Fibroblast of peridontal ligament (primary cell): ENCODE results near the gene KIAA1217.
"Not testable (repeated sequence)": the region's sequence is repeated elsewhere in the genome, so short reads cannot be mapped to it uniquely, and the experiment has no call there.

Source experiments
- DNase-seq: peaks from one replicate; pipeline ENCODE4 v3.0.0-alpha.2; 2010; ENCODE audit errors: extremely low read depth

The KIAA1217 gene

DNA sequence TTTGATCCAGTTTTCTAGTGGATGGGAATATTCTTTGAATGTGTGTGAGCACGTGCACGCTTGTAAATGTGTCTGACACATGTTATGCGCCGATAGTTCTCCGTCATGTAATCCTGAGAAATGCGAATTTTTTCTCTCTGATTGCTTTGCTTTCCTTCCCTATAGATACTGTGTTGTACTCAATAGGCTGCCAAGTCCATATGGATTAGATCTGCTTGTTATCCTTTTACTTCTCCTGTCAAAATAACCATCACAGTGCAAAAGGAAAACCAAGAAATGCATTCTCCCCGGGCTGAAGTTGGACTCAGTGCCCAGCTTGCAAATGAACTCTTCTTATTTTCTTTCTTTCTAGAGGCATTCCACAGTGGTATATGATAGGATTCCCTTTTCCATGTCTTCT is 131.9 kb downstream of the KIAA1217 start:
- DNase-seq = no peak

DNA sequence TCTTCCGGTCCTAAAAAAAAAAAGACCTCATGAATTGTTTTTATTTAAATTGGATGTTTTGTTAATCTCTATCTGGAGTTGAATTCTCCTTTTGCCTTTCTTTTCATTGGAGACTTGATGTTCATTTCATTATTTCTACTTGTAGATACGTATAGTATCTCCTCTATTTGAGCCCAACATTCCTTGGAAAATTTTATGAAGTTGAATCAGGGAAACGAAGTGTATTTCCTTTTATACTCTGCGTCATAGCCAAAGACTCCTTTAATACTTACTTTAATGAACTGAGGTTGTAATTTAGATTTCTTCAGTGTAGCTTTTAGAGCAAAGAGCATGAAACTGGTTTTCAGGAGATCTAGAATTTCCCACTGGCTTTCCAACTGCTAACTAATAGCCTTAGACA is 132.4 kb downstream of the KIAA1217 start:
- DNase-seq = no peak

DNA sequence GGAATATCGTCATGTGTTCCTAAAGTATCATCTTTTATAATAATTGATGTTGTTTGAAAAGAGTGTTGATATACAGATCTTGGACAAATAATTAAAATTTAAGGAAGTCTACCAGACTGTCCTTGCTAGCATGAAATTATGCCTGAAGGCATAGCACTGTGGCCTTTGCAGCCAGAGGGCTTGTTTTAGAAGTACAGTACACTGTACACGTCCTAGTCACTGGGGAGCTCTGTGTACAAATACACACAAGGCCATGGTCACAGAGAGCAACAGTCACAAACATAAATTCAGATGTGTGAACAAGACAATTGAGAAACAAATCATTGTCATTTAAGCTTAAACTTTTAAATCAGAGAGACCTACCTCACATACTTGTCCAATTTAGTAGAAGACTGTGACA is 133.0 kb downstream of the KIAA1217 start:
- DNase-seq = no peak

DNA sequence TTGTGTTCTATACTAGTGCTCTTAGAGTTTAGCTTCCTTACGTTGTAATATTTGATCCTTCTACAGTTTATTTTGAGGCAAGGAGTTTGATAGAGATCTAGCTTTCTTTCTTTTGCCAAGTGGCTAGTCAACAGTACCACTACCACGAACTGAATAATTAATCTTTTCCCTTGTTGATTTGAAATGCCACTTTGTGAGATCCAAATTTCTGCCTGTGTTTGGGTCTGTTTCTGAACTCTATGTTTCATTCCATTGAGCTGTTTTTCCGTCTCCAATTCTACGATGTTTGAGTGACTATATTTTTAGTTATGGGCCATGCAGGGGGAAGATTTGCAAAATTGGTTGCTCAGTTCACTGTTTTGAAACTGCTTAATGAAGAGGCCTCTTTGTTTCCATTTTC is 134.7 kb downstream of the KIAA1217 start:
- peak; percentile 8 for DNase-seq

DNA sequence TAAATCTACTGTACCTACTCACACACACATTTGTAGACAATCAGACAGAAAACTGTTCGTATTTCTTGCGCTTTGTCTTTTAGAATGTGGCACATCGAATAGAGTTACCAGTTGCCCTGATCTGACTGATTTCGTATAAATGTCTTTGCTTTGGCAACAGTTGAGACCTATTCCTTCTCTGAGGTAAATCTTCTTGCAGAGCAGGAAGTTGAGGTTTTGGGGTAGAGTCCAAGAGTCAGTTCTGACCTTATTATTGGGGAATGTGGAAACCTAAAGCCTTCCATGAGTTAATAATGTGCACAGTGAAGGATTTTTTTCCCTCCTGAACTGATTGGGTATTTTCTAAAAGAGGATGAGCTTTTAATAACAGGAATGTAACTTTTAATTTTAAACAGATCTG is 135.3 kb downstream of the KIAA1217 start:
- peak; percentile 93 for DNase-seq

DNA sequence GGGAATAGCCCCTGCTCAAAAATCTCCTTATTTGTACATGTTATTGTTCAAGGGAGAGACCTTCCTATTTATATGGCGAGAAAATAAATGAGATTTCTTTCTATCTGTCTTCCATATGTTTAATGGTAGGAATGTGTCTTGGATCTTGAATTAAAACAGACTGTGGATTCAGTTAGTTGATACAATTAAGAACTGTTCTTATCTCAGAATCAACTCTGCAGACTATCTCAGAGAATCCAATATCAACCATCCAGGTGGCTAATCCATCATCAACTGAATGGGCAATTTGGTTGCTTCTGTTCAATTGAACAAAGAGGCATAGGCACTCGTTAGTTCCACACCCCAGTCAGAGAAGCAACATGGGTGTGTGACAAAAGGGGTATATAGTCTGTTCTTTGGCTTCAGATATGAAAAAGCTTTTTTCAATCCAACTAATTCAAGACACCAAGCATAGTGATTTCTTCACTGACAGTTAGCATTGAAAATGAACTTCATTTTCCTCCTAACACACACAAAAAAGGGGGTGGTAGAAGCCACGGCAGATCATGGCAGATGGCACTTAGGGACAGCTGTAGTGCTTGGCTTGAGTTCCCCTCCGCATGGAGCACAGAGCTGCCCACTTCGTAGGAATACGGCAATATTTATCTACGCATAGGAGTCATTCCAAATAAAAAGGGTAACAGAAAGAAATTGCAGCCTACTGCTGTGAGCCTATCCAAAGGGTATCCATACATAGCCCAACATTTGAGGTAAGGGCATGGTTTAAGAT is 135.9 kb downstream of the KIAA1217 start:
- DNase-seq = no peak

DNA sequence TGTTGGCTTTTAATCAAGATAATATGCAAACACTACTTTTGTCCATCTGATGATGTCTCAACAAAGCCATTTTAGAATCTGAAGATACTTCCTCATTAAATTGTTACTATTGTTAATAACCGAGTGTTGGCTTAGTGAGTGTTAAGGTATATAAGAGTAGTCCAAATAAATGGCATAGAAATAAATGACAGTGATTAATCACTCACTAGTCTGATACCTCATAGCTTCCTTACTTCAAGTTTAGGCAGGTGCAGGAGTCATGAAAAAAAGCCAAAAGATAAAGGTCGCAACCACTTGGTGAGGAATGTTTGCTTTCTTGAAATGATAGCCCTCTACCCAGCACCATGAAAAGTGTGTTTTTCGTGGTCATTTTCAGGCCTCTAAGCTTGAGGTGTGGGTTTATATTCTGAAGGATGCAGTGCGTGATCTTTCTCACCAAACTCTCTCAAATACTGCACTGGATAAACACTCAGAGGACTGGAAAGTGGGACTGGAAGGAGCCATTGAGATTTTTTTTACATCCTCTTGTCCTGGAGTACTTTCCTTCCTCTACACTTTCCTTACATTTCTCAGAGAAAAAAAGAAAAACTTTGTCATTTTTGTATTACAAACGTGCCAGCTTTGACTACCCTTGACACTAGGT is 138.1 kb downstream of the KIAA1217 start:
- DNase-seq = no peak

DNA sequence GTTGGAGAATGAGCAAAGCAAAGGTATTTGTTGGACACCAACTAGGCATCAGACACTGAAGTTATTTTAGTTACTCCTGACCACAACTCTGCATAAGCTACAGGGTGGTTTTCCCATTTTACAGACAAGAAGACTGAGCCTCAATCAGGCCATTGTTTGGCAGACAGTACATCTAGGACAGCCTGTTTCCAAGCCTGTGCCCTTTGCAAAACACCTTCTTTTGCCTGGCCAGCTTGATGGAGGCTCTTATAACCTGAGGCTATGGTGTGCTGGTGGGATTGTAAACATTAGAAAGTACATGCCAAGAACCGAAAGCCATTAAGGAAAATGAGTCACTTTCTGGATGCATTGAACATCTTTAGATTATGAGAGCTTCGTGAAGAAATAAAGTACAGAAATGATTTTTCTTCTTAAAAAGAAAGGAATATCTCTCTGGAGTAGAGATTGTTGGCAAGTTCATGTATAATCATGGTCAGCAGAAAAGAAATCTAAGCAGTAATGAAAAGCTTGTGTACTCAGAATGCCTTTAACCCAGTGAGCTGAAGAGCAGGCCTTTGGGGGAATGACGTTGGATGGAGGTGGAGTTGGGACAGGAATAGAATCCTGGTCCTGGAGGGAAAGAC is 140.6 kb downstream of the KIAA1217 start:
- DNase-seq = peak; percentile 82

DNA sequence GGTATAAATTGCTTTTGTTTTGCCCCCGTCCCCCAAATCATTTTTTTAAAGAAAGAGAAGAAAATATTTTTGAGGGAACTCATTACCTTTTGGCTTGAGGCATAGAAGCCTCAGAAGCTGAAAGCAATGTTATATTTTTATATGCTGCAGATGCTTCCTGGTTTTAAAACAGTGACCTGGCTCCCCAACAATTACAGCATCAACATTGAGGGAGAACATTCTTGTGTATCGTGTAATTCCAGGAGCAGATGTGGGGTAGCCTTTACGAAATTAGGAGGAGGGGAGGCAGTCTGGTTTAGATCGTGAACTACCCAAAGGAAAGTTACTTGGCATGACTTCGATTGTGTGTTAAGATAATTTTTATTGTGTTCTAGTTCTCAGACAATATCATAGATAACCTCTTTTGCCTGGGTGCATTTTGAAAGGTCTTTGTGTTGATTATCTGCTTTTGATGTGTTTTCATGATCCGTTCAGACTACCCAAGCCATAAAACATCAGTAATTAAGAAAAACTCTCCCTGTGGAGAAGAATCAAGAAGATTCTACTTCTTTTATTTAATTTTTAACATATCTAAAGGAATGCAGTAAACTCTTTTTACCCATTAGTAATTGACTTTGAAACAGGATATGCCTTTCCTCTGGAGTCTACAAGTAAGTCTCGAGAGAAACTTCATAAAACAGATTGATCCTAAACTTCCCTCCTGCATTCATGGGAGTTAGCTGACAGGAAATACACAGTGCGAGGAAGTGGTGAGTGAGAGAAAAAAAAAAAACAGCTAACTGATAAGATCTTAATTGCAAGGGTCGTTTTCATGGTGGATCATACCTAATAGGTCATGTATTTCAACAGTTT is 141.4 kb downstream of the KIAA1217 start:
- DNase-seq = peak; percentile 69

DNA sequence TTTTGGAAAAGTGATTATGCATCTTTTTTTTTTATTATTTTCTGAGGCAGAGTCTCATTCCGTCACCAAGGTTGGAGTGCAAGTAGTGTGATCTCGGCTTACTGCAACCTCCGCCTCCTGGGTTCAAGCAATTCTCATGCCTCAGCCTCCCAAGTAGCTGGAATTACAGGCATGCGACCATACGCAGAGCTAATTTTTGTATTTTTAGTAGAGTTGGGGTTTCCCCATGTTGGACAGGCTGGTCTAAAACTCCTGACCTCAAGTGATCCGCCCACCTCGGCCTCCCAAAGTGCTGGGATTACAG is 141.9 kb downstream of the KIAA1217 start:
- DNase-seq = not testable (repeated sequence)

DNA sequence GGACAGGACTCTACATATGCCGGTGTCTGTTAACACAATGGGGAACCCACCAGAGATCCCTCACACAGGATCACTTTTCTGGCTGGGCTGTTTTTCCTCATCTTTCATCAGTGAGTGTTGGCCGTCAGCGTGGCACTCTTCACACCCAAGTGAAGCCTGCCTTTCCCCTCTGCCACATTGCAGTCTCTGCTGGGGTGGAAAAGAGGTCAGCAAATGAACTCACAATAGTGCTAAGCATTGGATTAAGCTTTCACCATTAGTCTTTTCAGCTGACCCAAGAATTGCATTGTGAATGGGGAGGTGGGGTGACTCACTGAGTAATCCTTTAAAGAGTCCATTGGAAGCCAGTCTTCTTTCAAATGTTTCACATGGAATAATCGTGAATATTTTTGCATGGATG is 143.0 kb downstream of the KIAA1217 start:
- DNase-seq = no peak

DNA sequence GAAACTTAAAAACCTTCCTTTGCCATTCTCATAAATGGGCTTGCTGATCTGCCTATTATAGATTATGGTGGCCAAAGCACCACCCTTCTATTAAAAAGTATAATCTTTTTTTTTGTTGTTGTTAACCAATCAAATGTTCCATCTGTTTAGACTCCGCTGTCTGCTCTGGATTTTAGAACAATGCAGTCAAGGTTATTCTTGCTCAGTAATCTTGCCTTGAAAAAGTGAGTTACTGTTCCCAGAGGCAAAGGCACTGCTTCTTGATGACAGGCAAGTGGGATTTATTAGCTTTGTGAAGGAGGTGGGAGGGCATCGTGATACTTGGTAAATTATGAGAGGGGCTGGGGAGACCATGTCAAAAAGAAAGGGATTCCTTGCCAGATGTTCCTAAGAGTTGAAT is 143.5 kb downstream of the KIAA1217 start:
- no peak for DNase-seq

DNA sequence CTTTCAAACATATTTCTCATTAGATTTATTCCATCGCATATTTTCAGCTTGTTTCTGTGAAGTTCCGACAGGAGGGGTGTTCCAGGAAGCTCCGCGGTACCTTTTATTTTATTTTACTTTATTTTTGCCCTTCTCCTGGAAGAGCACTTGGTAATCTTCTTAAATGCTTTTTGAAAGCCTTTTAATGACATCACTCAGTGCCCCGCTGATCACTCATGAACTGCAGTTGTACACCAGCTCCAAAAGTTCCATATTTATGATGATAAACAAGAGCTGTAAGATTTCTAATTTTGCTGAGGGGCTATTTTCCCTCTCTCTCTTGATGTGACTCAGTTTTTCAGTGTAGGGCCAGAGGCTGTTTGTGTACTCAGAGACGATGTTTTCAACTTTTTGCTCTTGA is 144.4 kb downstream of the KIAA1217 start:
- DNase-seq = no peak

DNA sequence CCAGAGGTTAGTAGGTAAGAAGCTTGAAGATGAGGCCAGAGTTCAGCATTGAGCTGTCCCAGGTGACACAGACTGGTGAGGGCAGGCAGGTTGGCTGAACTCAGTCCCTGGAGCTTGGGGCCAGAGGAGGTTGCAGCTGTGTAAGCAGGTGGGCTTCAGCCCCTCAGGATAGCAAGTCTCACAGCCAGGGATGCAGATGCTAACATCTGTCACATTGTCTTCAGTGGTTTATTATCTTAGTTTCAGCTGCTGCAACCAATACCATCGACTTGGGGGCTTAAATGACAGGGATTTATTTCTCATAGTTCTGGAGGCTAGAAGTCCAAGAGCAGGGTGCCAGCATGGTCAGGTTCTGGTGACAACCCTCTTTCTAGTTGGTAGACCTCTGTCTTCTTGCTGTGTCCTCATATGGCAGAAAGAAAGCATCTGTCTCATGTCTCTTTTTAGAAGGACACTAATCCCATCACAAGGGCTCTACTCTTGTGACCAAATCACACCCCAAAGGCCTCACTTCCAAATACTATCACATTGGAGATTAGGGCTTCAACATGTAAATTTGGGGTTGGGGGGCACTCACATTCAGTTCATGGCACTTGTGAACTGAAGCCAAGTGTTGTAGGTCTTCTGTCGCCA is 146.2 kb downstream of the KIAA1217 start:
- DNase-seq = no peak

DNA sequence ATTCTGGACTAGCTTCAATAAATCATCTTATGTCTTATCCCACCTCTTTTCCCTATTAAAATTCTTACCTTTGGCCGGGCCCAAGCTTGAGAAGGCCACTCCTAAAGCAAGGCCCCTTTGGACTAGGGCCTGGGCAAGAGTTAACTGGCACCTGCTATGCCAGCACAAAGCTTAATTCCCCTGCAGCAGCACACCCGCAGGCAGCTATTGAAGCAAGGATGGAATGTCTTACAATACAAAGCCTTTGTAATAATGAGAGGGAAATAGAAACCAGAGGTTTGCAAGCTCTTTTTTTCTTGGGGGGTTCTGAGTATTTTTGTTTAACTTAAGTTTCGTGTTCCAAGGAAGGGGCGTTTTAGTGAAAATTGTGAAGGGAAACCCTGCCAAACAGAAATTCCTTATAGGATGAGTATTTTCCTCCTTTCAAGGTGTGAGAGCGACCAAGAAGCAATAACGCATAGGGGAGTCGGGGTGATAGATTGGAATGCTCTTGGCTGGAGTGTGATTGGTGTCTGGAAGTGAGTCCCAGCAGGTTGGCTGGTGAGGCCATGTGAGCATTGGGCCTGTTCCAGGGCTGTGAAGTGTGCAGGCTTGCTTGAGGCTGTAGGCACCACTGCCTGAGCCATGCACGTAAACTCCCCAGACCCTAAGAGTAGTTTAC is 148.5 kb downstream of the KIAA1217 start:
- DNase-seq = no peak

DNA sequence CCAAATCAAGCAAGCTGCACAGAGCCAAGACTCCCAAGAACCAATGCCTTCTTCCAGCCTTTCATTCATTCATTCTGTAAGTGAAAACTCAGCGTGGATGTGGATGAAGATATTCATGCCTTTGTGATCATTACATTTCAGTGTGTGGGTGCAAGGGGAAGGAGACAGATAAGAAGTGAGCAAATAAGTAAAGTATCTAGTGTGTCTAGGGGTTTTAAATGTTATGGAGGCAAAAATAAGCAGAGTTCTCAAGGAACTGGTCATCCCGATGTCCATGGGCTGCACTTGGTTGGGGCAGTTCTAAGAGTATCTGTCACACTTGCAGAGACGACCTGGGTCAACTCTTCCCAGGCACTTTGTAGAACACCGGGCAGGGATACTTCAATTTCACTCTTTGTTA is 149.1 kb downstream of the KIAA1217 start:
- no peak for DNase-seq

DNA sequence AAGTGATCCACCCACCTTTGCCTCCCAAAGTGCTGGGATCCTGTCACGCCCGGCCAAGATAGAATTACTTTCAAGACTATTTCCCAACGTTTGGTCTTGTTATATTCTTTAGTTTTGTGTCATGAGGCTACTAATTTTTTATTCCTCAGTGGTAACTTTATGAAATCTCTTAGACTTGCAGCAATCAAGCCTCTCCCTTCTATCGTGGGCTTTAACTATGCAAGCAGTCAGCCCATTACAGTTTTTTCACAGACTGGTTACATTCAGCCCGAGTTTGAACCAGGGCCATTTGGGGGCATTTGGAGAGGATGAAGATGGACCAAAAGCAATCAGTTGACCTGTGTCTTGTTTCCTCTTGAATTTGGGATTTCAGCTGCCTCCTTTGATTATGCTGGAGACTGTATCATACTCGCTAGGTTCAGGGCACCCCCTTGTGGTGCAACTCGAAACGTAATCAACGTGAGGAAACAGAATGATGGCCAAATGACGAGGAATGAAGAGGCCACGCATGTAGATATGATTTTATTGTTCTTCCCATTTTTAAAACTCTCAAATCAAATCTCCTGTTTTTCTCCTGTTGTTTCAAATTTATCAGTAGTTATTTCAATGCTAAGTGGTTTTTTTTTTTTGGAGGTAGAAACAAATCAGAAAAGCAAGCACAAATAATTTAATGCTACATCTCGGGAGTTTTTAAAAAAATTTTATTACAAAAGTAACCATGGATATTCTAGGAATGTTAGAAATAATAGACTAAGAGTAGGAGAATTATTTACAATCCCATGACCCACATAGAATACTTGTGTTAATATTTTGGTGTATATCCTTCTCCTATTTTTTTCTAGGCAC is 151.6 kb downstream of the KIAA1217 start:
- DNase-seq = peak; percentile 80

DNA sequence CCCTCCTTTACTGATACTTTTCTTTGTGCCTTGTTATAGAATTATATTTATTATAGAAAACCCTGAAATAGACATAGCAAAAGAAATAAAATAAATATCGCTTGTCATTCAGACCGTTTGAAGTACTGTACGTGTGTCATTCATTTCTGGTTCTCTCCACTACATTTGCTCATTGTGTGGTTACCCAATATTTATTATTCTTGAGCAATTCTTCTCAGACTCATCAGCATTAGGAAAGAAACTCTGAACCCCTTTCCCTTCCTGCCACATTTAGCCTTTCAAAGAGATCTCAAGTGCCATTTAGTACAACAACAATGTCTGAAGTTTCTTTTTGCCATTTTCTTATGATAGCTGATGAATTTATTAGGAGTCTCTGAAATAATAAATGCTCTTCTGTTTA is 154.1 kb downstream of the KIAA1217 start:
- peak; percentile 28 for DNase-seq

DNA sequence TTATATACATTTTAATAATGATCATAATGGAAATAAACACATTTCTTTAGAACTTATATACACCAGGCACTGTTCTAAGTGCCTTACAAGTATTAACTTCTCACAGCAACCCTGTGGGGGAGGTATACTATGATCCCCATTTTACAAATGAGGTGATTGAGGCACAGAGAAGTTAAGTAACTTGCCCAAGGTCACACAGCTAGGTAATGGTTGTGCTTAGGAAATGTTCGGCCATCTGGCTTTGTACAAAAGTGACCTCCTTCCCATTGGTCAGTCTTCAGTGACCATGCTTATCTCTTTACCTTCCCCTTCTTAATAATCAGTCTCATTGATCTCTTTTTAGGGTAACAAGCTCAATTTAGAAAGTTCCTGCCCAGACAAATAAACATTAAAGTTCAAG is 158.8 kb downstream of the KIAA1217 start:
- no peak for DNase-seq

DNA sequence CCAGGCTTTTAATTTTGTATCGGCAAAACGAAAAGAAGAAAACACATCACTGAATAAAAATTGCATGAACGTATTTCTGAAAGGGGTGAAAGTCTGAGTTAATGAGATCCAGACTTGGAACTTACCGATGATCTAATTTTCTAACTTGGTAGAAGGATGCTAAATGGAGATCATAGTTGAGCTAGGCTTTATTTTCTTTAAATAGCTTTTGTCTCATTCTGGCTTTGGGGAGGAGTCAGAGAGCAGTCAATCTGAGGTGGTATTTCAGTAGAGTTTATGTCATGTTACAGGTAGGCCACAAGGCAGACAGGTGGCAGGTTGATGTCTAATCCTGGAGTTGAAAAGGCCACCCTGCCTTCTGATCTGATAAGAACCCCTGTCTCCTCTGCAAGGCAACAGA is 161.9 kb downstream of the KIAA1217 start:
- DNase-seq = peak; percentile 27
